Gastrocnemius medialis (tissue), 4 donors: ENCODE results near the gene WFDC1.

Source experiments
- POLR2A ChIP-seq, 2 donors: fragments of 450-650 bp; IDR thresholded peaks; one replicate each; pipeline ENCODE4 v1.6.1; 2017; ENCODE audit warnings: antibody characterized with exemption in 2 of 2, mild to moderate bottlenecking in 2 of 2, moderate library complexity in 2 of 2
- TF ChIP-seq, protein P1 (sequence below), 5 experiments: fragments of 450-650 bp in 3 of 5; fragments of 200-600 bp in 2 of 5; sonication (generic) in 2 of 5; IDR thresholded peaks in 4 of 5; conservative IDR thresholded peaks in 1 of 5; 1 replicate in 4 of 5; 2 replicates in 1 of 5; pipeline ENCODE4 v1.5.1; 2016 to 2019; ENCODE audit warnings: antibody characterized with exemption in 5 of 5, mild to moderate bottlenecking in 3 of 5, moderate library complexity in 3 of 5

DNA sequence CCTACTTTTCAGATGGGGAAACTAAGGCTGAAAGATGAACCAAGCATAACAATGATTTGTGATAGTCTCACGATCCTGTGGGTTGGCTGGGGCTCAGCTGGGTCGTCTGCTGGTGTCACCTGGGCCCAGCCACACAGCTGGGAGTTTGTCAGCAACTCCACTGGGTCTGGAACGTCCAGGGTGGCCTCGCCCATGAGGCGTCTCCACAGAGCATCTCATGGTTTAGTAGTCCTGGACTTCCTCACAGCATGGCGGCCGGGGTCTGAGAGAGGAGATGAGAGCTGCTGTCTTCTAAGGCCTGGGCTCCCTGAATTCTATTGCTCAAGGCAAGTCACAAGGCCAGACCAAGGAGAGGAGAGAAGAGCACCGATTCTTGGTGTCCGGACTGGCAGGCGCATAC, 24.1 kb upstream of the WFDC1 start:
- TF ChIP-seq, protein P1, sequence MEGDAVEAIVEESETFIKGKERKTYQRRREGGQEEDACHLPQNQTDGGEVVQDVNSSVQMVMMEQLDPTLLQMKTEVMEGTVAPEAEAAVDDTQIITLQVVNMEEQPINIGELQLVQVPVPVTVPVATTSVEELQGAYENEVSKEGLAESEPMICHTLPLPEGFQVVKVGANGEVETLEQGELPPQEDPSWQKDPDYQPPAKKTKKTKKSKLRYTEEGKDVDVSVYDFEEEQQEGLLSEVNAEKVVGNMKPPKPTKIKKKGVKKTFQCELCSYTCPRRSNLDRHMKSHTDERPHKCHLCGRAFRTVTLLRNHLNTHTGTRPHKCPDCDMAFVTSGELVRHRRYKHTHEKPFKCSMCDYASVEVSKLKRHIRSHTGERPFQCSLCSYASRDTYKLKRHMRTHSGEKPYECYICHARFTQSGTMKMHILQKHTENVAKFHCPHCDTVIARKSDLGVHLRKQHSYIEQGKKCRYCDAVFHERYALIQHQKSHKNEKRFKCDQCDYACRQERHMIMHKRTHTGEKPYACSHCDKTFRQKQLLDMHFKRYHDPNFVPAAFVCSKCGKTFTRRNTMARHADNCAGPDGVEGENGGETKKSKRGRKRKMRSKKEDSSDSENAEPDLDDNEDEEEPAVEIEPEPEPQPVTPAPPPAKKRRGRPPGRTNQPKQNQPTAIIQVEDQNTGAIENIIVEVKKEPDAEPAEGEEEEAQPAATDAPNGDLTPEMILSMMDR (IDR thresholded peaks at IDR 0.05 in 4 of 5, conservative IDR thresholded peaks at IDR 0.05 in 1 of 5): no peak
- TF ChIP-seq POLR2A (IDR thresholded peaks at IDR 0.05): no peak
